ENCODE measurements around the gene KLHL25.
A peak's percentile ranks its signal among the peaks of the same experiment; 100 is the strongest.

Gene KLHL25

DNA sequence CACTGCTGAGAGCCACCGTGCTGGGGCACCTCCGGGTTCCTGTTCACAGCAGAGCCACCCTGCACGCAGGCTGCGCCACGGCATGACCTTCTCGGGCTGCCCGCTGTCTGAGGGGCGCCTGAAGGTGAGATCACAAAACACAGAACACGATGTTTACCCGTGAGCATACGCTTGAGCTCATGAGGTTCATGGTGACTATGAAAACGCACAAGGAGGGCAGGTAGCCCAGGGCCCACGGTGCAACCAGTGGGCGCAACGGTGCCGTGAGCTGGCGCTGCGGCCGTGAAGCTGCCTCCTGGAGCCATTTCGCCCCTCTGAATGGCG is 36.1 kb downstream of the KLHL25 start:
- no peak for DNase-seq

DNA sequence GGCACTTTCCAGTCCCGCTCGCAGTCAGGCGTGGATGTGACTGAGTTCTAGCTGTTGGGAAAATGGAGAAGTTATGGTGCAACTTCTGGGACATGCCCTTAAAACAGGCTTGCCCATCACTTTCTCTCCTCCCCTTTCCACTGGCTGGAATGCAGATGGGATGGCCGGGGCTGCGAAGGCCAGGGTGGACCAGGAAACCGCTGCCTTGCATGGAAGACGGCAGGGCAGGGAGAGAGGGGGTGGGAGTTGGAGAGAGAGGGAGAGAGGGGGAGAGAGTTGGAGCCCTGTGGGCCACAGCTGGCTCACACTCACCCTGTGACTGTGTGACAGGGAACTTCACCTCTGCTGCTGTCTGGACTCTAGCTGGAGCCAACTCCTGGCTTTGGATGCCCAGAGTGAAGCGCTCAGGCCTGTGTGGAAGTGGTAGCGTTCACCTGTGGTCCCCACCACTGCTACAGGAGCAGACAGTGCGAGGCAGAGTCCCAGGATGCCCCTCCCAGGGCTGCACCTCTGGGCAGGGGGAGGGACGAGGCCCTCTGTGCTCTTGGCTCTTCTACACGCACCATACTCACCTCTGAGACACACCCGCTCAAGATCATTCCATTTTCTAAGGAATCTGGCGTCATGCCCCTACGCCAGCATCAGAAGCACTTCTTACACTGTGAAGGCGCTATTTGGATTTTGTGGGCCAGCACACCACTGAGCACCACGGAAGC is 36.6 kb downstream of the KLHL25 start:
- no peak for DNase-seq

DNA sequence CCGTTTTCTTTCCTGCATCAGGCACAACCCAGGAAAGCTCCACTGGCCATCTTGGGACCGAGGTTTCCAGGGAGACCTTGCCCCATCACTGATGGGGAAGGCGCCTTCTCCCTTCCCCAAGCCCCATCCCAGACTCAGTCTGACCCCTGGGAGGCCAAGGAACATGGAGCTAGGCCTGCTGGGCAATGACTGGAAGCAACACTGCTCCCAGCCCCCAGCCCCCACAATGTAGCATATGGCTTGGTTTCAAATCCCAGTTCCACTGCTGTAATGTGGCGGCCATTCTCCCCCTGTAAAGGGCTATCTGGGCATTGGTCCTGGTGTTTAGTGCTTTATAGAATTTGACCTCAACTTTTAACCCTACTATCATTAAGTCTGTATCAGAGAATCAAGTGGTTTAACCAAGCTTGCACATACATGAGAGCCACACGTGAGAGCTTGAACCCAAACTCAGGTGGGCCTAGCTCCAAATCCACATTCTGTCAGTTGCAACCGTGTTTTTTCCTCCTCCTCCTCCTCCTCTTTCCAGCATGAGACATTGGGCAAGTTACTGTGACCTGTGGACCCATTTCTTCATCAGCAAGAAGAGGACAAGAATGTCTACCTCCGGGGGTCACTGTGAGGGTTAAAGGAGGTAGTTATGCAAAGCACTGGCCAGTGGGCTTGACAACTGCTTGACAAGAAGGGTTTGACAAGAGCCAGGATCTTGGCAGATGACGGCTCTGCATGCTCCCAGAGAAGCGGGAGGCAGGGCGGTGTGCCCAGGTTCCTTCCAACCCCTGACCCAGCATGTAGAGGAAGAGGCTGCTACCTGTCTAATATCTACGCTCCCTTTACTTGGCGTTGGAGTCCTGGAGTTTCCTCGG is 37.4 kb downstream of the KLHL25 start:
- DNase-seq, result no peak

DNA sequence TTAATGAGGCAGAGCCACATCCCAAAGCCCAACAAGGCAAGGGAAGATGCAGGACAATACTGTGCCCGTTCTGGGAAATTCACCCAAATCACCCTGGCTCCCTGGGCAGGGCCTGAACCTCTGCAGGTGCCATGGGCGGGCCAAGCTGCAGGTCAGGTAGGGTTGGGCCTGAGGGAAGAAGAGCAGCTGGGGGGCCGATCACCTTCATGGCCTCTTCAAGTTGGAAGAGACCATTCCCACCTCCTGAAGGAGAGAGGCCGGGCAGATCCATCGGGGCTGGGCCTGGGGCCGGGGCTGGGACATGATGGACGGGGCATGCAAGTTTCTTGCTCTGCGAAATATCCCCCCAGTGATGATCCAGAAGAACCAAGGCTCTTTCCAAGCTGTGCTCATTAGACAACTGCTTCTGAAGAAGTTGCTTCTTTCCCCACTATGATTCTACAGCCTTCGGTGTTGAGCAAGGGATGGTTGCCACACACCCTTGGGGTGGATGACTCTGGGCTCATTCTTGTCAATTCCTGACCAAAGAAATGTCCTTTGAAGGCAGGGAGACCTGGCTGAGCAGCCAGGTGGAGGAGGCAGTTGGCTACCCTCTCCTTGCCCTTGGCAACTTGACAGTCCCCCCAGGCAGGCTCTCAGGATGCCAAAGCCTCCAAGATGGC is 38.2 kb downstream of the KLHL25 start:
- no peak for DNase-seq

DNA sequence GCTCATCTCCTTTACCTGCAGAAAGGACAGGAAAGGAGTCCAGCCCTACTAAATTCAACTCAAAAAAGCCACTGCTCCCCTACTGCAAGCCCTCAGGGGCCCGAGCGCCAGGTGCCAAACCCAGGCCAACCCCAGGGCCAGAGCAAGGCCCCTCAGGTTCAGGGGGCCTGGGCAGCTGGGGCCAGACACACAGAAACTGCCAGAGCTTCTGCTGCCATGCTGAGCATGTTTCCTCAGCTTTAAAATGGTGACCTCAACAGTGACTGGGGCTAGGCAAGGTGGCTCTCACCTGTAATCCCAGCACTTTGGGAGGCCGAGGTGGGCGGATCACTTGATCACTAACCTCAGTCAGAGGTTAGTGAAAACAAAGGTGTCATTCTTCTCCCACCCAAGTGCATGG is 38.8 kb downstream of the KLHL25 start:
- DNase-seq, result no peak

DNA sequence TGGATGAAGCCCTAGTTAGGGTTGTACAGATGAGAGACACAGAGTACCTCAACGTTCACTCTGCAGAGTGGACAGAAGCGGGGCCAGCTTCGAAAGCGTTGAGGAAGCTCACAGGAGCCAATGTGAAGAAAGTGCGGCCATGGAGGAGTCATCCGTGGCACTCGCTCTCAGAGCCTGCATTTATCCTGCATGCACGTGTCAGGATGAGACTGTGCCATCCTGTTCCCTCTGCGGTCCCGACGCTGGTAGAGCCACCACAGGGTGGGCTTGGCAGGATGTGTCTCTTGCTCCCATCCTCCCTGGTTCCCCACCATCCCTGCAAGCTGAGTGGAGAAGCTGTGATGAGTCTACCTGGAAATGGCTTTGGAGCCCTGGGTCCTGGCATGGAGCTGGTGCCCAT is 39.3 kb downstream of the KLHL25 start:
- no peak for DNase-seq

DNA sequence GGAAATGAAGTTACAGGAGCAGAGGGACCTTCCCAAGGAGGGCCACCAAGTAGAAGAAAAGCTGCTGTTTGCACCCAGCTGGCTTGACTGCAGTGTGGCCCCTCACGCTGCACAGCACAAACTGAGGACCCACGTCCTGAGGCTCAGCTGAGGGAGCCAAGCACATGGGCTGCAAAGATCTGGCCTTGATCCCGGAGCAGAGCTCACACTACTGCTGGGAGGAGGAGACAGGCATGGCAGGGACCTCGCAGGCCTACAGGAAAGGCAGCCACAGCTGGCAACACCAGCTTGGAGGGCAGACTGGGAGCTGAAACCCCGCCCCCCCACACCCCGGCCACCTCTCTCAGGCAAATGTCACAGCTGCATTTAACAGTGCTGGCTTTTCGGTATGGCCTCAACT is 39.7 kb downstream of the KLHL25 start:
- DNase-seq, result no peak

DNA sequence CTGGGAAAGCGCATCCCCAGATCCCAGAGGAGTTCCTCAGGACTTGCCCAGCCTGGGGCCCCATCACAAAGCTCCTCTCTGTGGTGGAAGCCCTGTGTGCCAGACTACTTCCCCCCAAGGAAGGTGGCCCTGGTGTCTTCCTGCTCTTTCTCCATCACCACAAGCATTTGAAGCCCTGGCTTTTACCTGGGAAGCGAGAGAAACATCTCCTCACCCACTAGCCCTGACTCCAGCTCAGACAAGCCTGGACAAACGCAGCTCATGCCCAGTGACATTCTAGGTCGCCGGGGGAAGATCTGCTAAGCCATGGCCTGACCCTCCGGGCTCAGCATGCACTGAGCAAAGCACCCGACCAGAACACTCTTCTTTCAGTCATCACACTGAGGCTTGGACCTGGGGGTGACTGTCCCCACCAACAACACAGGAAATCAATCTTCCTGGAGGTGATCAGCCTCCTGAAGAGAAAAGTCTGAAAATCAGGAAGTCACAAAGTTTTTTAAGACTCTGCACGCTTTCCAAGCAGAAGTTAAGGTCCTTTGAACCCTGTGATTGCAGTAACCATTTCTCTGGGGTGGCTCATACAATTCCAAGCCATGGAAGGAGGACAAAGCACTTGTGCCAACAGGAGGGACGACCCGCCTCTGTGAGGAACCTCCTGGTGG is 40.8 kb downstream of the KLHL25 start:
- DNase-seq, result no peak

DNA sequence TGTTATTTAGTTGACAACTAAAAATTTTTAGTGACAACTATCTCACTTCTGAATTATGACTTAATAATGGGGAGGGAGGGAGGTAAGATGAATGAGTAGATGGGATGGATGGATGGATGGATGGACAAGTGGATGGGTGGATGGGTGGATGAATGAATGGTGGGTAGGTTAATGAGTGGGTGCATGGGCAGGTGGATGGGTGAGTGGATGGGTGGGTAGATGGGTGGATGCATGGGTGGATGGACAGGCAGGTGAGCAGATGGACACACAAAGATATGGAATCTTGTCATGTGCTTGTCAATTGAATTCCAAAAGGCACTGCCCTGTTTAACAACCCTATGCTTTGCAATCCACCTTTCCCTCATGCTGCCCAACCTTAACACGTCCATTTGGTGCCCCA is 41.5 kb downstream of the KLHL25 start:
- DNase-seq, result no peak

DNA sequence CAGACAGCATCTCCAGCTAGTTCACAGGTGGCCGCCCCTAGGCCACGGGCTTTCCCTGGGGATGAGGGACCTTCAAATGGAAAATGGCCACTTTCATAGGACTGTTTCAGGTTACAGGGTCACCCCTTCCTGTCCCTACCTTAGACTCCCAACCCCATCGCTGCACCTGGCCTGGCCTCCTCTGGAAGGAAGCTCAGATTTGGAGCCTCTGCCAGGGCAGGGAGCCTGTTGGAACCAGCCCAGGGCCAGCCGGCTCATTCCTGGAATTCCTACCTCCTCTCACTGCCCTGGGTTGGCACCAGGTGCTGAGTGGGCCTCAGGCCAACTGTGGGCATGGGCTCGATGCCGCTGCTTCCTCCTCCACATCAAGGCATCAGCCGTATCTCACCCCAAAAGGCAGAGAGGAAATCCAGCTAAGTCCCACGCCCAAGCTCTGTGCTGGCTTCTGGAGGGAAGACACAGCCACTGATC is 42.2 kb downstream of the KLHL25 start:
- DNase-seq, result no peak

DNA sequence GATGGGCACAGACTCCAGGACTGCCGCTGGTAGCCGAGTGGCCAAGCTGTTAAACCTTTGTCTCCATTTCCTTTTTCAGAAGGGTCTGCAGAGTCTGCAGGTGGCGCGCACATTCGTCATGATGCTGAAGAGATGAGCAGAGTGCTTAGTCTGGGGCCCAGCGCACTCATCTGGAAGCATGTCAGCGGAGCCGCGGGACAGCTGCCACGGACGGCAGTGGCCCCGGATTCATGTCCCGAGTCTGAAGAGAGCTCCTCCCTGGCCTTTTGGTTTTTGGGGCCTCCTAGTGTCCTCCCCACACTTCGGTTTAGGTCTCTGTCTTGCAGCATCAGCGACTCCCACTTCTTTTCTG is 42.6 kb downstream of the KLHL25 start:
- DNase-seq, result no peak

DNA sequence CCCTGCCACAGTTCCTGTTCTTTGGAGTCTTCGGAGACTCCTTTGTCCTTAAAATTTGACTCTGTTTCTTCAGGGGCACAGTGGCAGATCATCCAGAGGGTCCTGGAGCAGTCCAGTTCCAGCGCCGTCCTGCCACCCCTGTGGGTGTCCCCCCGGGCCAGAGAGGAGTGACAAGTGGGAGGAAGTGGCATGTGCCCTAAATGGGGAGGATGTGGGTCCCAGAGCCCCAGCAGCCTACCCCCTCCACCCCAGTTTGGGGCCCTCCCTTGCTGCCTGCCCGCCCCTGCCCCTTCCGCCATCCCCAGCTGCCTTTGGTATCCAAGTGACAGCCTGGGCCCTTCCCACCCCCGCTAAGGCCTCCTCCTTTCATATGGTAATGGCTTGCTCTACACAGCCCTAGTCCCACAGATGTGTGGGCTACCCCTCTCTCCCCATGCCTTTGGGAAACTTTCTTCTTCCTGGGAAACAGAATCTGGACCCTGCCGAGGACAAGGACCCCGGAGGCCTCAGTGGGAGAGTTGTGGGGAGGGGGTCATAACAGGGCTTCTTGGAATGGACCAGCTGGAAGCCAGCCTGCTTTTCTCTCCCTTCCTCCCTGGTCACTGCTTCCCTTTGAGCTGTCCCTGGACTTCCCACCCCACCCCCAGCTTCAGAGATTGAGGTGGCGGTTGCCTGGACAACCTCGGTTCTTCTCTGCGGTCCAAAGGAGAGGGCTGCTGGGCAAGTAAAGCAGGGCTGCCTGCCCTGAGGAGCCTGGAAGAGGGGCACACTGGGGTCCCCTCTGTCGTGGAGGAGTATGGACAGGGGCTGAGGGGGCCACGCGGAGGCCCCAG is 43.2 kb downstream of the KLHL25 start:
- no peak for DNase-seq

DNA sequence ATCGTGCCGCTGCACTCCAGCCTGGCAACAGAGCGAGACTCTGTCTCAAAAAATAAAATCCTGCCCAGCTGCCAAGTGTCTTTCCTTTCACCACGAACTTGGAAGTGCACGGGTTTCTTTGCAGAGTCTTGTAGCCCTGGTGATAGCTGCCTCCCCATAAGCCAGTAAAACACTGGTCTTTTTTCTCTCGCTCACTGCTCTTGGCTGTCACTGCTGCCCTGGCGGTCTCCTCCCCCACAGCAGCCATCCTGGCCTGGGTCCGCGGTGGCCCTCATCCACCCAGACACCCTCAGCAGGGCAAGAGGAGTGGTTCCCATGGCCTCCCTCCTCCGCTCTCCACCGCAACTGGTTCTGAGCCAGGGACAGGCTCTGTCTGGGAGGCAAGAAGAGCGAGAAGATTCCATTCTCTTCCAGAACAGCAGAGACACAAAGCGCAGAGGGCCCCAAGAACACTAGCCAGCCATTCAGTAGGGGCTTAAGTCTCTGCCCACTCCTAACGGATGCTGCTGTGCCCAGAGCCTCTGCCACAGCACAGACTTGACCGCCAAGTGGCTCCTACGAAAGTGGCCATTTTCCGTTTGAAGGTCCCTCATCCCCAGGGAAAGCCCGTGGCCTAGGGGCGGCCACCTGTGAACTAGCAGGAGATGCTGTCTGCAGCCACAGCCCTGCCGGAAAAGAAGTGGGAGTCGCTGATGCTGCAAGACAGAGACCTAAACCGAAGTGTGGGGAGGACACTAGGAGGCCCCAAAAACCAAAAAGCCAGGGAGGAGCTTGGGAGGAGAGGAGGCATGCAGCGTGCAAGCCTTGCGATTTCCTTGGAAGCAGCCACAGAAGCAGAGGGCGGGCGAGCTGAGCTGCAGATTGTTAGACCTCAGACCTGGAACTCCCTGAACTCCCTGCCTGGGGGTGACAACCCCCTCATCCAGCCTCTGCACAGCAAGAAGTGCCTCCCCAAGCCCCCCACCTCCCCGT is 44.1 kb downstream of the KLHL25 start:
- peak; percentile 38 for DNase-seq

DNA sequence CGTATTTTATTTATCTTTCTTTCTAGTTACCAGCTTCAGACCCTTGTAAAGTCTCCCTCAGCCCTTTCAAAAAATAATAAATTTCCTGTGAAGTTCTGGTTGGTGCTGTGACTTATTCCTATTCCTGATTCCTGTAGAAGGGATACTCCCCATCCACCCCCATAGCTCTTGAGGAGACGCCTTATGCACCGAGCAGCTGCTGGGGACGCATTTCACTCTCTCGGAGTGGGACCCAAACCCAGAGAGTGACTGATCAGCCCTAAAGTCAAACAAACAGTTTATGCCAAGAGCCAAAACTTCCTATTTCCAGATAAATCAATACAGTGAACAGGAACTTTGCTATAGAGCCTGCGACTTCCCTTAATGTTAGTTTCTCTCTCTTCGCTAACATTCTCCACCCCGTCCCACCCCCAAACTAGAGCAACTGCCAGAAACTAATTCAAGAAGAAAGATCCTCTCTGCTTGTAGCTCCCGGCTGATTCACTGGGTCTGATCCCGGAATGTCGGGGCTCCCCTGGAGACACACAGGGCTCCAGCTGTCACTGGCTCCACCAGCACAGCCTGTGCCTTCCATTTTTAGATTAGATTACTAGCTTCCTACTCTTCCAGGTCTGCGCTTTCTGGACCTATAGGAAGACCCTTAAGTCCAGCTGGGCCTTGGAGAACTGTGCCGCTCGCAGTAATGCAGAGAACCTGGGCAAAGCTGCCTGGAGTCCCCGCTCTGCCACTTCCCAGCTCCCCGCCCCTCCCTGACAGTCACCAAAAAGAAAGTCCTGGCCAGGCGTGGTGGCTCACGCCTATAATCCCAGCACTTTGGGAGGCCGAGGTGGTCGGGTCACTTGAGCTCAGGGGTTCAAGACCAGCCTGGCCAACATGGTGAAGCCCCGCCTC is 45.2 kb downstream of the KLHL25 start:
- DNase-seq, result peak; percentile 50

DNA sequence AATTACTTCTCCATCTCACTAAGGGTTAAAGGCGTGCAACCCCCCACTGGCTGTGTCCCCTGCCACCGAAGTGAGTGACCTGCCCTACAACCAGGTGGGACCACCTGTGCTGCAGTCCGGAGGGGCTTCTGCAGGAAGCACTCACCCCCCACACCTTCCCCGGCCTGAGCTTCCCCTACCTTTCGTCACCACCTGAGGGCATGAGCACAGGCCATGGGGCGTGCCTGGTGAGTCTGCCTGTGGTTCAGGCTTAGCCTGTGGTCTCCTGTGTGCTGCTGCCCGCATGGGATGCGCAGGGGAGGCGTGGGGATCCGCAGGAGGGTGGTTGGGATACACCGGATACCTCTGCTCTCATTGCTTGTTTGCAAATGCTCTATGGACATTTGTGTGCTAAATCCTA is 46.0 kb downstream of the KLHL25 start:
- DNase-seq, result no peak

DNA sequence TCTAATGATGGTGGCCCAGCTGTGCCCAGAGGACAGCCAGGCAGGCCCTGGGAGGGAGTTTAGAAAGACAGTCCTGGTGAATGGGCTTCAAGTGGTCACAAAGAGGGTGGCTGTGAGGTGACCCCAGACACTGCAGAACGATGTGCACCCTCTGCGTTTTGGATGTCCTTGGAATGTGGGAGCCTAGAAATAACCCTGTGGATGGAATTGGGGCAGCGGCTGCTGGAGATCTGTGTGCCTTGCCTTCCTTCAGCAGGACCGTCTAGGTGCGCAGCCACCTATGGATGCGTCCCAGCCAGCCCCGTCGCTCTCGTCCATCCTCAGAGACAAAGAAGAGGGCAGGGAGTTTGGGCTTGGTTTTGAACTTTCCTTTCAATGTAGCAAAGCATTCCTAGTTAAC is 46.5 kb downstream of the KLHL25 start:
- no peak for DNase-seq

DNA sequence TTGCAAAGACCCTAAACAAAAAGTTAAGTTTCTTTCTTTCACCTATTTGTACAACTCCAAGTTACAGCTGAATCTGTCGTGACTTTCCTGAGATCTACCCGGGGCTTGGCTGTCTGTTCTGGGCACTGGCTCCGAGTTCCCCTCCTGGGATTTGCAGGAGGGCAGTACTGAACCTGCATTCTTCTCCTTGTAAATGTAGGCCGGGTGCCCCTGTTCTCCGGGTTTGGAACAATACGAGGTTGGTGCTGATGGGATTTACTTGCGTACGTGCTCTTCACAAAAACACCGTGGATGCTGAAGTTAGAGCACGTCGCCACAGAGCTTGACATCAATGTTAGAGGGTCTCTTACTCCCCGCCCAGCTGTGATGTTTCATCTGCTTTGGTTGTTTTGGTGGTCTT is 48.1 kb downstream of the KLHL25 start:
- DNase-seq, result no peak

DNA sequence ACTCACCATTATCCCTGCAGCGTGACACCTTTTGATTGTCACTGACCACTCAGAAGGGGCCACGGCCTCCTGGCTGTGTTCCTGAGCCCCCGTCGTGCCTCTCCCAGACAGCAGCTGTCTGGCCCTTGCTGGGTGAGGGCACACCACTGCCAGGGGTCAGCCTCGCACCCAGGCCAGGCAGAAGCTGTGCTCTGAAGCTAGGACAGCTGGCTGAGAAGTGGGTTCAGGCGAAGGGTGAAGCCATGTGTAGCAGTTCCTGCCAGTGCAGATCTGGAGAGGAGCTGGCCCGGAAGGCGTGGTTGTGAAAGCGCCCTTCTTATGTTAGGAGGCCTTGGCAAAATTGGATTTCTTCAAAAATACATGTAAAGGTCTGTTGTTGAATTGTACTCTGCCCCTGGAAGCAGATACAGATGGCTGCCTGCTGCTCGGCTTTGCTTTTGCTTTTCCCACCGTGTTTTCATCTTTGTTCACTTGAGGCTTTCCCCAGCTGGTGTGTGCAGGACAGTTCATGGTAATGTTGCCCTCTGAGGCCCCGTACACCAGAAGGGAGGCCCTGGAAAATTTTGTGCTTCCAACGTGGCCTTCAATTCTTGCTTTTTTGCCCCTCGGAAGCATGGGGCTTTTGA is 49.1 kb downstream of the KLHL25 start:
- DNase-seq, result no peak

DNA sequence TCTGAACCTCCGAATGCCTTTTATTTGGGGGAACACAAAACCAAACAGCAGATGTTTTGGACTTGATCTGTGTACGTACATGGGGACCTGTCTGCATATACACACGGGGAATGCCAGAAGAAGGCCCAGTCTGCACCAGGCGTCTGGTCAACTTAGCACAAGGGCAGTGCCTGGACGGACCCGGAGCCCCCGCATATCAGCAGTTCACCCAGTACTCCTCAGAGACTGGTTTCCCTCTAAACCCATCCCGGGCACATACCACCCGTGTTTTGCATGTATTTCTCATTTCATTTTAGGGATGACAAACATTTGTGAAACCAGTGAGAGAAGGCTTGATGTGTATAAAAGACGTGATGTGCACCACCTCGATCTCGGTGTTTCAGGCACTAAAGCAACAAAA is 49.7 kb downstream of the KLHL25 start:
- no peak for DNase-seq

DNA sequence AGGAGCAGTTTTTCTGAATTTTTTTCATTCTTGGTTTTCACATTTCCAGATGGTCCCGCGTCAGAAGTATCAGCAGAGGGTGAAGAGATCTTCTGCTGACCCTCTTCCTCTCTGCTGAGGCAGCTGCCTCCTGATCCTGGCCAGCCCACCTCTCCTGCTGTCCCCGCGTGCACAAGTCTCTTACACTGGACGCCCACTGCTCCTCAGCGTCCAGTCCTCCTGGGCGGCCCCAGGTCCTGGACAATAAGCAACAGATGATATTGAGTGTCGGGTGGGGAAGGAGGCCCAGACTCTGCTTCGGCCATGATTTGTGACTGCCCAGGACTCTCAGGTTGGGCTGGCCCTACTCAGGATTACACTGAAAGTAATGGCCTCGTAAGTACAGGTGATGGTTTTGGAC is 50.1 kb downstream of the KLHL25 start:
- DNase-seq, result no peak
